ENCODE results near the gene TMEM119. TPM values are rescaled to one million over a fixed set of nuclear protein-coding genes. Genes with fewer than 3 reads are reported as not detected.

TMEM119 gene
- total and polyA plus RNA-seq, 2 of the 4 experiments (the other 2 are of a cell fraction), result 8.1 to 9.2 TPM

- TF ChIP-seq MAZ (IDR thresholded peaks at IDR 0.05; ENCODE audit: borderline replicate concordance, low read depth, low read length) (peak; percentile 75), BHLHE40 (IDR thresholded peaks at IDR 0.05; ENCODE audit: low read depth, low read length) (no peak), SMC3 (IDR thresholded peaks at IDR 0.05; ENCODE audit: low read depth, low read length) (peak; percentile 96)
These were observed 34.6 kb downstream of the TMEM119 start (continued) for GRCh38 chr12:108563136-108563803.

GRCh38 chr12:108562348-108563135, 35.3 kb downstream of the TMEM119 start, which contains the start of gene ISCU:
TSS of gene ISCU (plus strand) at chr12:108562596. CDS start at chr12:108562623, 27 bp downstream.
- peaks cover 9% of the 10 kb centered on the region; the same call in 1 of the 2 replicates for H3K9me1 ChIP-seq (ENCODE audit: insufficient read depth, low read length)
- no peaks in the 10 kb centered on the region for H3K9me3 ChIP-seq (ENCODE audit: control insufficient read depth, insufficient read depth, low read length)
- peak within 1 kb of the TSS; percentile 93; the same call in 1 of the 2 replicates for H3K14ac ChIP-seq (replicated peaks; ENCODE audit: low read depth, low read length)
- peak within 1 kb of the TSS; percentile 99 for H3K4me2 ChIP-seq (ENCODE audit: low read depth, low read length)
- peak within 1 kb of the TSS; percentile 91 for H3K56ac ChIP-seq (ENCODE audit: extremely low read depth, insufficient read depth, low read length)
- H2BK15ac ChIP-seq (ENCODE audit: low read depth, low read length), result no peak within 1 kb of the TSS; the same call in 2 of the 3 replicates
- peak within 1 kb of the TSS; percentile 59 for H2AK5ac ChIP-seq (ENCODE audit: low read depth, low read length)
- TF ChIP-seq MXI1 (IDR thresholded peaks at IDR 0.05; ENCODE audit: borderline replicate concordance, low read depth, low read length) (peak; percentile 80; the same call in 1 of the 2 replicates), POLR2A (IDR thresholded peaks at IDR 0.05; ENCODE audit: low read depth, low read length) (peak; percentile 88), BHLHE40 (IDR thresholded peaks at IDR 0.05; ENCODE audit: low read depth, low read length) (peak; percentile 75), CTCF (conservative IDR thresholded peaks at IDR 0.05; ENCODE audit: low read depth, low read length) (no peak), USF2 (IDR thresholded peaks at IDR 0.05; ENCODE audit: low read depth, low read length) (no peak), MAZ (IDR thresholded peaks at IDR 0.05; ENCODE audit: borderline replicate concordance, low read depth, low read length) (peak; percentile 99)
- peak within 1 kb of the TSS; percentile 86 for H4K5ac ChIP-seq (ENCODE audit: low read depth, low read length)
- ATAC-seq (ENCODE audit: low read depth), result peak; percentile 86
- H3K9ac ChIP-seq (ENCODE audit: low read depth, low read length), result peak within 1 kb of the TSS; percentile 88
- H2BK120ac ChIP-seq (ENCODE audit: low read depth, low read length), result peak within 1 kb of the TSS; percentile 64; the same call in 1 of the 2 replicates
- H2AFZ ChIP-seq (replicated peaks; ENCODE audit: low read length, poor library complexity), result peak within 1 kb of the TSS; percentile 98
- ChIA-PET POLR2A (ENCODE audit: unreplicated experiment) (no interaction called here), CTCF (no interaction called here)
- peak within 1 kb of the TSS; percentile 86 for H3K4ac ChIP-seq (ENCODE audit: low read depth, low read length)
- peak within 1 kb of the TSS; percentile 88 for H3K23ac ChIP-seq (ENCODE audit: low read depth, low read length)
- peak within 1 kb of the TSS; percentile 98 for H2AK9ac ChIP-seq (replicated peaks; ENCODE audit: low read depth, low read length, poor library complexity)
- dilution Hi-C loops (cut with HindIII; ENCODE audit: low sequenced_read_pairs, unreplicated experiment) (no loop called here), in situ Hi-C loops (cut with MboI; ENCODE audit: low sequenced_read_pairs) (loop anchor here (5.0 to 10.0 kb wide), 2 partner anchors 392 to 530 kb away; partner anchors contain the start of gene ALKBH2), intact Hi-C loops (cut with micrococcal nuclease) (loop anchor here (1.0 to 2.0 kb wide), 7 partner anchors 46 to 531 kb away; partner anchors contain the start of genes ALKBH2 and CORO1C)
- H2BK5ac ChIP-seq (ENCODE audit: low read depth, low read length, poor library complexity, severe bottlenecking), result peak within 1 kb of the TSS; percentile 88
- peak within 1 kb of the TSS; percentile 80 for H4K91ac ChIP-seq (ENCODE audit: insufficient read depth, low read depth, low read length)
- no peak within 1 kb of the TSS for H2BK20ac ChIP-seq (ENCODE audit: low read depth, low read length)
- peak; percentile 95 for DNase-seq
- peak within 1 kb of the TSS; percentile 92 for H3K4me3 ChIP-seq (ENCODE audit: insufficient read depth, low read depth, low read length)
- no peaks in the 10 kb centered on the region for H3K4me1 ChIP-seq (ENCODE audit: control insufficient read depth, insufficient read depth, low read length)
- H4K20me1 ChIP-seq (ENCODE audit: insufficient read depth, low read length), result peaks cover 23% of the 10 kb centered on the region
- H3K18ac ChIP-seq (ENCODE audit: low read depth, low read length), result peak within 1 kb of the TSS; percentile 11
- peaks cover 15 to 56% of the 10 kb centered on the region in 2 experiments for H3K79me1 ChIP-seq (ENCODE audit: low read depth in 1 of 2, low read length in 2 of 2)
- peak within 1 kb of the TSS; percentile 80 to 97 for H4K8ac ChIP-seq (ENCODE audit: low read depth in 2 of 2, low read length in 2 of 2)
- peak within 1 kb of the TSS; percentile 89 for H3K27ac ChIP-seq (ENCODE audit: insufficient read depth, low read length)
- H3K27me3 ChIP-seq (ENCODE audit: control insufficient read depth, insufficient read depth, low read length), result no peaks in the 10 kb centered on the region
- H3K36me3 ChIP-seq (ENCODE audit: control insufficient read depth, insufficient read depth, low read length), result peaks cover 28% of the 10 kb centered on the region
- BruUV-seq (replicated peaks), result no TSS peak
- 0% methylated on average over 44 of the region's 72 CpGs; no CpG with 5 or more reads in 1 of the 2 experiments for WGBS, 2 experiments (ENCODE audit: extremely low coverage in 2 of 2, insufficient read length in 1 of 2)

Measured in IMR-90 (cell line).